DND-41 (cell line): ENCODE measurements around the gene BRD1.
A peak's percentile ranks its signal among the peaks of the same experiment; 100 is the strongest.

Experiments
- ATAC-seq: fragments of 200-7000 bp; cut with Tn5 transposase; 3 replicates; pipeline ENCODE4 v1.9.1; 2021; ENCODE audit warnings: low read depth; ENCODE audit not compliant: insufficient read depth
- DNase-seq: peaks from one replicate; pipeline ENCODE4 v3.0.0-alpha.2; 2020
- H2AFZ ChIP-seq: 2 replicates; pipeline ENCODE4 v1.6.0; 2012; ENCODE audit warnings: low read depth, low read length
- H3K27ac ChIP-seq: 2 replicates; pipeline ENCODE4 v1.5.1; 2012; ENCODE audit warnings: low read length, inconsistent platforms
- H3K27me3 ChIP-seq: fragments of 200-600 bp; sonication (generic); 2 replicates; pipeline ENCODE4 v1.6.0; 2012; ENCODE audit warnings: low read length, mild to moderate bottlenecking, inconsistent platforms; ENCODE audit not compliant: insufficient read depth, poor library complexity
- H3K36me3 ChIP-seq: 2 replicates; pipeline ENCODE4 v1.5.1; 2012; ENCODE audit warnings: low read length, inconsistent platforms; ENCODE audit not compliant: insufficient read depth
- H3K4me1 ChIP-seq: 2 replicates; pipeline ENCODE4 v1.5.1; 2012; ENCODE audit warnings: mild to moderate bottlenecking, low read length; ENCODE audit not compliant: insufficient read depth
- H3K4me2 ChIP-seq: 2 replicates; pipeline ENCODE4 v1.6.0; 2012; ENCODE audit warnings: mild to moderate bottlenecking, moderate library complexity, low read length, inconsistent platforms; ENCODE audit not compliant: insufficient read depth
- H3K4me3 ChIP-seq, 2 experiments: fragments of 200-600 bp in 1 of 2; shearing (Covaris generic) in 1 of 2; 2 replicates each; pipeline ENCODE4 v1.5.1; 2012 to 2016; ENCODE audit warnings: inconsistent platforms in 2 of 2, low read length in 2 of 2, mild to moderate bottlenecking in 2 of 2, low read depth in 1 of 2, moderate library complexity in 1 of 2
- H3K79me2 ChIP-seq: 2 replicates; pipeline ENCODE4 v1.6.0; 2012; ENCODE audit warnings: low read length, inconsistent platforms; ENCODE audit not compliant: insufficient read depth
- H3K9ac ChIP-seq: 2 replicates; pipeline ENCODE4 v1.6.0; 2012; ENCODE audit warnings: low read depth, mild to moderate bottlenecking, inconsistent platforms, low read length, moderate library complexity
- H3K9me3 ChIP-seq: 2 replicates; pipeline ENCODE4 v1.5.1; 2012; ENCODE audit warnings: low read length, moderate library complexity, mild to moderate bottlenecking, inconsistent platforms; ENCODE audit not compliant: insufficient read depth, severe bottlenecking
- H4K20me1 ChIP-seq: 2 replicates; pipeline ENCODE4 v1.6.0; 2012; ENCODE audit warnings: low read length; ENCODE audit not compliant: insufficient read depth
- CTCF ChIP-seq: IDR thresholded peaks from 2 replicates; pipeline ENCODE4 v1.5.1; 2012; ENCODE audit warnings: borderline replicate concordance, low read length, moderate library complexity, mild to moderate bottlenecking; ENCODE audit not compliant: poor library complexity, severe bottlenecking; ENCODE audit errors: extremely low read depth
- EZH2 ChIP-seq: IDR thresholded peaks from 3 replicates; pipeline ENCODE4 v1.6.1; 2012; ENCODE audit warnings: borderline replicate concordance, low read depth, mild to moderate bottlenecking, moderate library complexity, low read length, inconsistent platforms; ENCODE audit not compliant: severe bottlenecking

BRD1 gene

GRCh38 chr22:49790912-49791311, 36.8 kb downstream of the BRD1 start:
- no peak for ATAC-seq
- H3K36me3 ChIP-seq, result peaks cover 99% of the 10 kb centered on the region

GRCh38 chr22:49789289-49790141, 38.2 kb downstream of the BRD1 start:
- peaks cover 100% of the 10 kb centered on the region for H3K36me3 ChIP-seq
- H3K27me3 ChIP-seq, result no peaks in the 10 kb centered on the region
- no peak overlapping the region for H3K4me2 ChIP-seq
- no peaks in the 10 kb centered on the region for H3K4me1 ChIP-seq
- no peak overlapping the region for H3K9ac ChIP-seq
- H3K4me3 ChIP-seq, result no peak overlapping the region
- ATAC-seq, result peak; percentile 69
- H3K27ac ChIP-seq, result no peak overlapping the region
- DNase-seq, result peak; percentile 20
- no peak for TF ChIP-seq EZH2
- no peak for TF ChIP-seq CTCF
- peaks cover 93% of the 10 kb centered on the region for H4K20me1 ChIP-seq
- H2AFZ ChIP-seq, result no peak overlapping the region
- H3K79me2 ChIP-seq, result peaks cover 97% of the 10 kb centered on the region
- H3K9me3 ChIP-seq, result no peaks in the 10 kb centered on the region

More at GRCh38 chr22:49790912-49791311, 36.8 kb downstream of the BRD1 start:
- no peak overlapping the region for H3K4me2 ChIP-seq
- no peaks in the 10 kb centered on the region for H3K9me3 ChIP-seq
- H3K9ac ChIP-seq, result no peak overlapping the region
- no peak overlapping the region for H3K4me3 ChIP-seq
- no peak overlapping the region for H3K27ac ChIP-seq
- no peak for TF ChIP-seq EZH2
- TF ChIP-seq CTCF, result no peak
- peaks cover 89% of the 10 kb centered on the region for H4K20me1 ChIP-seq
- no peak for DNase-seq
- H3K4me1 ChIP-seq, result no peaks in the 10 kb centered on the region
- H3K79me2 ChIP-seq, result peaks cover 95% of the 10 kb centered on the region
- no peaks in the 10 kb centered on the region for H3K27me3 ChIP-seq
- H2AFZ ChIP-seq, result no peak overlapping the region

DNA sequence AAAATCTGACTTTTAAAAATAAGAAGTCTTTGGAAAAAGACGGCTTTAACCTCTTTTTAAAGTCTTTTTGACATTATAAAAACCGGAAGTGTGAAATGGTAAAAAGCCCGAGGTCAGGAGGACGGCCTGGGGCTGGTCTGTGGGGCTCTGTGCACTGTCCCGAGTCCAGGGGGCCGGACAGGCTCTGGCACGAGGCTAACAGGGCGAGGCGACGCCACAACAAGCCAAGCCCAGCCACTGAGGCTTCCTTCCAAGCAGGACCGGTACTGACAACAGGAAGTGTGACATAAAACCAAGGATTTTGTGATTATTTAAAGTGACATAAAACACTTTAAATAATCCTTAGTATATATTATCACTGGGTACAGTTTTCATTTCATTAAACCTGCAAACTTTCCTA, 39.2 kb downstream of the BRD1 start:
- TF ChIP-seq CTCF (no peak), EZH2 (no peak)
- Histone ChIP-seq H3K4me1 (no peaks in the 10 kb centered on the region), H2AFZ (no peak overlapping the region), H3K4me2 (no peak overlapping the region), H4K20me1 (peaks cover 94% of the 10 kb centered on the region), H3K4me3 (no peak overlapping the region), H3K9ac (no peak overlapping the region), H3K9me3 (no peaks in the 10 kb centered on the region), H3K27ac (no peak overlapping the region), H3K79me2 (peaks cover 99% of the 10 kb centered on the region), H3K27me3 (no peaks in the 10 kb centered on the region), H3K36me3 (peaks cover 100% of the 10 kb centered on the region)
- ATAC-seq (no peak), DNase-seq (no peak)
